K562 (cell line): ENCODE measurements around the gene MBD3. TPM values are rescaled to one million over a fixed set of nuclear protein-coding genes. Genes with fewer than 3 reads are reported as not detected.

Source experiments
- ATAC-seq: fragments of 200-7000 bp; cut with Tn5 transposase; 3 replicates; pipeline ENCODE4 v1.9.1; 2020; ENCODE audit warnings: moderate library complexity
- BruUV-seq: library from RNA; stranded (reverse); fragments of 400-500 nt; replicated peaks from 2 replicates; lab custom pipeline; 2021; lab: Mats Ljungman, UMichigan
- CTCF ChIA-PET: fragments of 300-600 bp; formaldehyde crosslinking; extraction: SDS; loops from one replicate; lab custom pipeline; 2021; ENCODE audit warnings: low intra/inter-chr PET ratio; lab: Yijun Ruan, JAX
- POLR2A ChIA-PET: fragments of 300-600, 350-650 bp; sonication (Branson Sonifier 250); formaldehyde crosslinking; extraction: SDS; loops from one replicate; lab custom pipeline; 2021; ENCODE audit warnings: antibody characterized with exemption, inconsistent platforms; lab: Yijun Ruan, JAX
- DNase-seq, 4 experiments: peaks; one replicate each; pipeline versions ENCODE4 v3.0.0 to v3.0.0-alpha.2; 2011 to 2018; ENCODE audit warnings: low spot score in 3 of 4, mixed read lengths in 3 of 4; ENCODE audit errors: extremely low read depth in 1 of 4
- FAIRE-seq: peaks from 2 replicates; lab custom pipeline; 2011; peaks lifted over from hg19 to GRCh38; lab: Jason Lieb, UNC
- H2AFZ ChIP-seq: 2 replicates; pipeline ENCODE4 v1.6.0; 2011; ENCODE audit warnings: low read depth, low read length, control low read depth, inconsistent platforms
- H3K27ac ChIP-seq: fragments of 200-600 bp; 3 replicates; pipeline ENCODE4 v1.8.0; 2011; ENCODE audit warnings: low read depth, mild to moderate bottlenecking, control low read depth, inconsistent platforms, low read length, moderate library complexity, mixed read lengths; ENCODE audit errors: extremely low read depth
- H3K27me3 ChIP-seq, 2 experiments: fragments of 300-600 bp in 1 of 2; 2 replicates in 1 of 2; 3 replicates in 1 of 2; pipeline versions ENCODE4 v1.6.0 to v1.8.0; 2011; ENCODE audit warnings: inconsistent platforms in 2 of 2, low read length in 2 of 2, mild to moderate bottlenecking in 1 of 2, mixed read lengths in 1 of 2, moderate library complexity in 1 of 2; ENCODE audit not compliant: control insufficient read depth in 2 of 2, insufficient read depth in 2 of 2
- H3K36me3 ChIP-seq: fragments of 300-600 bp; 3 replicates; pipeline ENCODE4 v1.8.0; 2011; ENCODE audit warnings: mild to moderate bottlenecking, low read length, inconsistent platforms; ENCODE audit not compliant: control insufficient read depth, insufficient read depth
- H3K4me1 ChIP-seq, 2 experiments: fragments of 200-600 bp in 1 of 2; replicated peaks in 1 of 2; 2 replicates in 1 of 2; 3 replicates in 1 of 2; pipeline versions ENCODE4 v1.5.1 to v1.8.0; 2011; ENCODE audit warnings: inconsistent platforms in 2 of 2, low read length in 2 of 2, mild to moderate bottlenecking in 1 of 2, mixed read lengths in 1 of 2, moderate library complexity in 1 of 2; ENCODE audit not compliant: control insufficient read depth in 2 of 2, insufficient read depth in 2 of 2
- H3K4me2 ChIP-seq: 2 replicates; pipeline ENCODE4 v1.6.1; 2011; ENCODE audit warnings: low read length, control low read depth, inconsistent platforms, mixed read lengths; ENCODE audit not compliant: insufficient read depth
- H3K4me3 ChIP-seq: fragments of 200-600 bp; sonication (generic), shearing (Covaris generic); 2 replicates; pipeline ENCODE4 v1.5.1; 2016; ENCODE audit warnings: control low read depth, inconsistent platforms
- H3K79me2 ChIP-seq: fragments of 200-600 bp; 3 replicates; pipeline ENCODE4 v1.8.0; 2011; ENCODE audit warnings: low read length, inconsistent platforms; ENCODE audit not compliant: control insufficient read depth, insufficient read depth
- H3K9ac ChIP-seq, 2 experiments: 2 replicates each; pipeline versions ENCODE4 v1.6.0 to v1.6.1; 2011; ENCODE audit warnings: low read depth in 2 of 2, low read length in 2 of 2, control low read depth in 1 of 2, inconsistent platforms in 1 of 2, mild to moderate bottlenecking in 1 of 2, mixed read lengths in 1 of 2; ENCODE audit not compliant: insufficient read depth in 1 of 2
- H3K9me1 ChIP-seq: one replicate; pipeline ENCODE4 v1.6.0; 2011; ENCODE audit warnings: inconsistent platforms, mild to moderate bottlenecking, low read length, moderate library complexity; ENCODE audit not compliant: control insufficient read depth, insufficient read depth
- H3K9me3 ChIP-seq: replicated peaks from 2 replicates; pipeline ENCODE4 v1.5.1; 2011; ENCODE audit warnings: low read depth, low read length, inconsistent platforms; ENCODE audit not compliant: control insufficient read depth, insufficient read depth
- H4K20me1 ChIP-seq: replicated peaks from 2 replicates; pipeline ENCODE4 v1.6.1; 2011; ENCODE audit warnings: low read length, inconsistent platforms, mixed read lengths; ENCODE audit not compliant: control insufficient read depth, insufficient read depth
- CHCHD3 ChIP-seq: fragments of 250-450 bp; sonication (Bioruptor Pico); IDR thresholded peaks from 2 replicates; pipeline ENCODE4 v2.1.2; 2022; ENCODE audit warnings: mild to moderate bottlenecking
- CHD2 ChIP-seq: IDR thresholded peaks from 2 replicates; pipeline ENCODE4 v1.6.1; 2011; ENCODE audit warnings: low read depth, low read length
- DPF2 ChIP-seq: fragments of 450-650 bp; IDR thresholded peaks from 2 replicates; pipeline ENCODE4 v1.6.1; 2016
- FOS ChIP-seq: IDR thresholded peaks from 3 replicates; pipeline ENCODE4 v1.6.1; 2011; ENCODE audit not compliant: insufficient read length; ENCODE audit errors: extremely low read depth
- GATAD2A ChIP-seq: fragments of 450-650 bp; IDR thresholded peaks from 2 replicates; pipeline ENCODE4 v1.6.1; 2017
- KDM4B ChIP-seq, 2 experiments: fragments of 450-650 bp in 1 of 2; sonication (generic) in 1 of 2; IDR thresholded peaks; 2 replicates each; pipeline ENCODE4 v1.6.1; 2016 to 2017; ENCODE audit warnings: borderline replicate concordance in 2 of 2, antibody characterized with exemption in 1 of 2, low read depth in 1 of 2, mild to moderate bottlenecking in 1 of 2
- KLF6 ChIP-seq: fragments of 250-450 bp; sonication (Bioruptor Pico); IDR thresholded peaks from 2 replicates; pipeline ENCODE4 v1.4.0; 2020; ENCODE audit warnings: mild to moderate bottlenecking, moderate library complexity, borderline replicate concordance
- RFX5 ChIP-seq: IDR thresholded peaks from 2 replicates; pipeline ENCODE4 v1.6.1; 2011; ENCODE audit warnings: low read depth, mild to moderate bottlenecking, improper control_type of control experiment, low read length
- WGBS: fragments of 100-300 bp; shearing (Covaris generic); methylation state at CpG from one replicate; pipeline ENCODE4 v1.1.6; 2016; ENCODE audit warnings: low coverage, mixed read lengths; ENCODE audit not compliant: insufficient coverage; ENCODE audit errors: missing lambda C conversion rate; 5-methylcytosine and 5-hydroxymethylcytosine counted together
- in situ Hi-C: fragments of 300-500 bp; cut with MboI; formaldehyde crosslinking; loops from 4 replicates; pipeline ENCODE4 v1.15.0; 2018; ENCODE audit warnings: inconsistent platforms, mixed read lengths
- intact Hi-C: fragments of 100-400 bp; cut with micrococcal nuclease; formaldehyde crosslinking; loops from 2 replicates; pipeline ENCODE4 v1.14.2; 2022
- polyA plus RNA-seq, 8 experiments: library from polyadenylated mRNA; depleted of rRNA in 4 of 8; stranded (reverse) in 5 of 8; unstranded in 3 of 8; fragments of >200 nt; fragmentation: Nextera tagmentation in 2 of 8; fragmentation: Illumina TruSeq in 1 of 8; extraction: Ambion mirVana in 2 of 8; extraction: Trizol in 1 of 8; gene quantifications; 2 replicates each; pipeline versions ENCODE4 v1.2.1 to v1.2.3, GENCODE V29; 2011 to 2014; ENCODE audit warnings: inconsistent platforms in 1 of 8, missing spikeins in 1 of 8
- total RNA-seq, 7 experiments: library from RNA; depleted of rRNA in 6 of 7; stranded (reverse); fragments of >200 nt in 6 of 7; fragmentation: Illumina TruSeq in 2 of 7; extraction: Trizol in 2 of 7; gene quantifications; 2 replicates each; pipeline versions ENCODE4 v1.2.1 to v1.2.3, GENCODE V29; 2011 to 2021; ENCODE audit warnings: low replicate concordance in 1 of 7
- TF ChIP-seq, protein P1 (sequence below): fragments of 250-450 bp; sonication (Bioruptor Pico); IDR thresholded peaks from 2 replicates; pipeline ENCODE4 v1.8.0; 2021; ENCODE audit warnings: mild to moderate bottlenecking, moderate library complexity

The MBD3 gene
- total and polyA plus RNA-seq, 9 of the 15 experiments (the other 6 are each of a cell fraction or from before 2014, with no cell fraction given) = 0.24 to 137 (median 30.9) TPM

DNA sequence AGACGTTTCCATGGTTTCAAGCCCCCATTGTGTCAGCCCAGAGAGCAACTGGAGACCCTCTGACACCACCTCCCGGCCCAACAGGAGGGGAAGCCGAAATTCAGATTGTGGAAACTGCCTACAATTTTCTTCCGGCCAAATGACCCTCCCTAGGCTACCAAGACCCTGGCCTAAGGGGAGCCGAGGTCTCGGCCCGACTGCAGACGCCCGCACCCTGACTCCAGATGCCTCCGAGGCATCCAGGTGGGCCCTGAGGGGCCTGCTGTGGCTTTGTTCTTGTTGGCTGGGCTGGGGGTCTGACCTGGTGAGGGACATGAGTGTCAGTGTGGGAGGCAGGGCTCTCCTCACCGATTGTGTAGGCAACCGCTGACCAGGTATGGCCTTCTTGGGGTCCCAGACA, 34.1 kb downstream of the MBD3 start:
- H3K27ac ChIP-seq = no peak overlapping the region
- in situ Hi-C loops = no loop called here
- H3K9me3 ChIP-seq = no peaks in the 10 kb centered on the region
- WGBS = 82% methylated on average over 11 of the region's 12 CpGs
- POLR2A ChIA-PET = no interaction called here
- no peak overlapping the region for H2AFZ ChIP-seq
- no peaks in the 10 kb centered on the region; the same call in 1 of the 2 replicates for H4K20me1 ChIP-seq
- no peak overlapping the region for H3K4me2 ChIP-seq
- no peak for TF ChIP-seq KLF6
- no peak for TF ChIP-seq CHD2
- no peak for TF ChIP-seq CHCHD3
- no peak for TF ChIP-seq GATAD2A
- TF ChIP-seq KDM4B (IDR thresholded peaks at IDR 0.05; ENCODE audit: borderline replicate concordance in 2 of 2, low read depth in 1 of 2) = no peak
- no peak for TF ChIP-seq DPF2
- TF ChIP-seq RFX5 = no peak
- TF ChIP-seq, protein P1, sequence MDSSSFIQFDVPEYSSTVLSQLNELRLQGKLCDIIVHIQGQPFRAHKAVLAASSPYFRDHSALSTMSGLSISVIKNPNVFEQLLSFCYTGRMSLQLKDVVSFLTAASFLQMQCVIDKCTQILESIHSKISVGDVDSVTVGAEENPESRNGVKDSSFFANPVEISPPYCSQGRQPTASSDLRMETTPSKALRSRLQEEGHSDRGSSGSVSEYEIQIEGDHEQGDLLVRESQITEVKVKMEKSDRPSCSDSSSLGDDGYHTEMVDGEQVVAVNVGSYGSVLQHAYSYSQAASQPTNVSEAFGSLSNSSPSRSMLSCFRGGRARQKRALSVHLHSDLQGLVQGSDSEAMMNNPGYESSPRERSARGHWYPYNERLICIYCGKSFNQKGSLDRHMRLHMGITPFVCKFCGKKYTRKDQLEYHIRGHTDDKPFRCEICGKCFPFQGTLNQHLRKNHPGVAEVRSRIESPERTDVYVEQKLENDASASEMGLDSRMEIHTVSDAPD = no peak
- no peak for TF ChIP-seq FOS
- BruUV-seq = no TSS peak
- DNase-seq = no peak
- H3K36me3 ChIP-seq = peaks cover 13% of the 10 kb centered on the region; the same call in 1 of the 3 replicates
- no peaks in the 10 kb centered on the region for H3K9me1 ChIP-seq
- peaks cover 13% of the 10 kb centered on the region; the same call in 2 of the 3 replicates for H3K79me2 ChIP-seq
- H3K4me1 ChIP-seq = peaks cover 0 to 45% of the 10 kb centered on the region in 2 experiments; a peak in 2 of 5 replicates
- H3K9ac ChIP-seq = peak overlapping the region in 1 of 2 experiments; percentile 71; a peak in 2 of 4 replicates
- FAIRE-seq = no peak
- no peak for ATAC-seq
- no peaks in the 10 kb centered on the region for H3K27me3 ChIP-seq
- CTCF ChIA-PET = no interaction called here
- no peak overlapping the region for H3K4me3 ChIP-seq
- intact Hi-C loops = no loop called here
